GM18502 (cell line): ENCODE results near the gene PHF19.

ENCODE experiments used
- ATAC-seq: cut with Tn5 transposase; IDR thresholded peaks from one replicate; pipeline ENCODE4 v1.9.1; 2021; ENCODE audit warnings: mild to moderate bottlenecking; ENCODE audit not compliant: unreplicated experiment, poor library complexity

The PHF19 gene

GRCh38 chr9:120876842-120877240 lies at the start of gene PHF19:
TSS of gene PHF19 (minus strand) at chr9:120877188. CDS start at chr9:120874741, 2,447 bp downstream.
- ATAC-seq = peak; percentile 11

- peak; percentile 26 for ATAC-seq
Observed at GRCh38 chr9:120926397-120926928, 49.5 kb upstream of the PHF19 start, which contains the start of gene TRAF1. TSS of gene TRAF1 (minus strand) at chr9:120926796. CDS start at chr9:120926075, 721 bp downstream.

GRCh38 chr9:120925535-120926396 lies 48.8 kb upstream of the PHF19 start:
- ATAC-seq = peak; percentile 46

GRCh38 chr9:120924698-120925534 lies 47.9 kb upstream of the PHF19 start:
- no peak for ATAC-seq

- ATAC-seq = no peak
Observed at GRCh38 chr9:120923620-120924328, 46.8 kb upstream of the PHF19 start.

DNA sequence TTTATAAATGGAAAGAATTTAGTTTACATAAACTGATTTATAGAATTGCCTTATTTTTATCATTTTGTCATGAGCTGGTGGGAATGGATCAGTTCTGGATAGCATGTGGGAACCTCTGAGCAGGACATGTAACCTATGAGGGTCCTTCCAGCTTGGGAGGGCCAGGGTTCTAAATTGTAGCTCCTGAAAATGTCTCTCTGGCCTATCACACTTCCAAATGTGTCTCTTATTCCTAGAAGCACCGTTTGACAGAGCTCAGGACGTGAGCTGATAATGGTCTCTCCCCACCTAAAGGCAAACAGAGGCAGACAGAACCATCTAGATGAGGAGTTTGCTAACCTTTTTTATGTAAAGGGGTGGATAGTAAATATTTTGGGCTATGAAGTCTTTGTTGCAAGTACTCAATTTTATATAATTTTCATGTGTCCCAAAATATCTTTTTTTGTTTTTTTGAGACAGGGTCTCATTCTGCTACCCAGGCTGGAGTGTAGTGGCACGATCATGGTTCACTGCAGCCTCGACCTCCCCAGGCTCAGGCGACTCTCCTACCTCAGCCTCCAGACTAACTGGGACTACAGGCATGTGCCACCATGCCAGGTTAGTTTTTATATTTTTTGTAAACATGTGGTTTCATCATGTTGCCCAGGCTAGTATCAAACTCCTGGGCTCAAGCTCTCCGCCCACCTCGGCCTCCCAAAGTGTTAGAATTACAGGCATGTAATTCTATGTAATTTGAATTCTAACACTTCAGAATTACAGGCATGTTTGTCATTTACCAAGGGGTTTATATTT lies 45.6 kb upstream of the PHF19 start:
- ATAC-seq = no peak

GRCh38 chr9:120921661-120922181 lies 44.7 kb upstream of the PHF19 start:
- ATAC-seq = no peak

DNA sequence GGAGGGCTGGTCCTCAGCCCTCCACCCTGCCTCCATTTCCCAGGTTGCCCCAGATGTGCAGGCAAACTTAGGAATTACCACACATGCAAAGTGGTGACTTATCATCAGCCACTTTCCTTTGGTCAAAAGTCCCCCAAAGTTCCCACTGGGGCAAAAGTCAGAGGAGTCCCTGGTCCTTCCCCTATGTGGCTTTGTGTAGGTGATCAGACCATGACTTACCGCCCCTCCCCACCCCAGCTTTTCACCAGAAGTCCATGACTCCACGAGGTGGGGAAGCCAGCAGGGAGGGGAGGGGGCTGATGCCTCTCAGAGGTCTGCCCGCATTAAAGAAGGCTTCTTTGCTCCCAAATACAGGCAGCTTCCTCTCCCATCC lies 43.8 kb upstream of the PHF19 start:
- peak; percentile 35 for ATAC-seq

DNA sequence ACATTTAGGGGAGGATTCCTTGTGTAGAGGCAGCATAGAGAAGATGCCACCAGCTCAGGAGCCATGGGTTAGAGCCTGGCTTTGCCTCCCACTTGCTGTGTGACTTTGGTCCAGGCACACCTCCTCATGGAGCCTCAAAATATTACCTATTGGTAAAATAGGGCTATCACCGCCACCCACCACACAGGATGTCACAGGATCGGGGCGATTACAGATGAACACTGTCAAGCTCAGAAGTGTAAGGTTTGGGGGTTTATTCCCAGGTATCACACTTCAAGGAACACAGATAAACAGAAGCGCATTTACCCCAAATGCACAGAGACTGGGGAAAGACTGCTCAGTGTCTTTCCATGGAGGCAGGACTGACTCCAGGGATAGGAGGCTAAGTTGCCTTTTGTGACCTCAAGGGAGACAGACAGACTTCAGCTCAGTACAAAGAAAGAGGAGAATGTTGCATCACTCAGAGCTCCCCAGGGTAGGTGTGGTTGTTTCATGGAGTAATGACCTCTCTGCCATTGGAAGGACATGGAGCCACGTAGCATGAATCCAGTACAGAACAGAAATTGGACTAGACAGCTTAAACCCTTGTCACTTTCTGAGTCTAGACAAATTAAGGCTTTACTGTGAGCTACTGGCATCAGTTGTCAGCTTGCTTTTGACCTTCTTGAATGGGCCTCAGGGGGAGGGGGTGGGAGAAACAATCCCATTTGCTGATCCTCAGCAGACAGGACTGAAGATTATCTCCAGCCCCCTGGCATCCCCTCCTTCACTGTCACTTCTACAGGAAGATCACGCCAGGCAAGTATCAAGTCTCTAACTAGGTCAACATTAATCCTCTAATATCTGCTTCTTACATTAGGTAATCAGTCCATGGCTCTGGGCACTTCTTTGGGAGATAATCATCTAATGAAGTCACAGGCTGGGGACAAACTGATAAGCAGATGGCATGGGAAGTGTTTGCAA lies 43.1 kb upstream of the PHF19 start:
- ATAC-seq = no peak

DNA sequence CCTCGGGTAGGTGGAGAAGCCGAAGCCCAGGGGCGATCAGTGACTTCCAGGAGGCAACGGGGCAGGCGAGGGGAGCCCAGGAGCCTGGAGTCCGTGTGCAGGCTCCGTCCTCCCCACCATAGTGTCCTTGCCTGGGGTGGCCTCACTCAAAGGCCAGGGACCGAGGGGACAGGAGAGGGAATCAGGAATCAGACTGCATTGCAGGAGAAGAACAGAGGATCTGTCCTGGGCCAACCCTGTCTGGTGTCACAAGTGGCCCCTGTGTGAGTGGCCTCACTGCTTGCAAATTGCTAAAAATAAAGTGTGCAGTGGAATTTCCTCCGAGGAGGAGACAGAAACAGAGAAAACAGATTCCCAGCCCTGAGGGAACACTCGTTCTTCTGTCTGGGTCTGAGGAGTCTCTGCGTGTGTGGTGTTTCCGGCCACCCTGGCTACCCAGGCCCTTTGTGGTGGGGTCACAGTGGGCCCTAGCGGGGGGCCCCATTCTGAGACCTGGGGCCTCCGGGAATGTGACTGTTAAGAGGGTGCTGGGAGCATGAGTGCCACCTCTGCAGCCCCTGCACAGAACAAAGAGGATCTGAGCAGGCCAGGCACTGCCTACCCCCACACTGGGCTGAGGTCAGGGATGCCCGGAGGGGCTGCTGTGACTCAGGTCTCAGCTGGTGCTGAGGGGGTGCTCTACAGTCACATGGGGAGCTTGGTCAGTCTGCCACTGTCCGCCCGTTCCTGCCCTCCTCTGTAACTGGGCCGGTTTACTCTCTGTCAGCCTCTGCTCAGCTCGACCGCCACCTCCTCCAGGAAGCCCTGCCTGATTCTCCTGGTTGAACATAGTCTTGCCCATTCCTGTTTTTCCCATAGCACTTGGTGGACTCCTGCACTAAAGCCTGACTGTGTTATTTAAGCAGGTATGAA lies 42.2 kb upstream of the PHF19 start:
- ATAC-seq = no peak

DNA sequence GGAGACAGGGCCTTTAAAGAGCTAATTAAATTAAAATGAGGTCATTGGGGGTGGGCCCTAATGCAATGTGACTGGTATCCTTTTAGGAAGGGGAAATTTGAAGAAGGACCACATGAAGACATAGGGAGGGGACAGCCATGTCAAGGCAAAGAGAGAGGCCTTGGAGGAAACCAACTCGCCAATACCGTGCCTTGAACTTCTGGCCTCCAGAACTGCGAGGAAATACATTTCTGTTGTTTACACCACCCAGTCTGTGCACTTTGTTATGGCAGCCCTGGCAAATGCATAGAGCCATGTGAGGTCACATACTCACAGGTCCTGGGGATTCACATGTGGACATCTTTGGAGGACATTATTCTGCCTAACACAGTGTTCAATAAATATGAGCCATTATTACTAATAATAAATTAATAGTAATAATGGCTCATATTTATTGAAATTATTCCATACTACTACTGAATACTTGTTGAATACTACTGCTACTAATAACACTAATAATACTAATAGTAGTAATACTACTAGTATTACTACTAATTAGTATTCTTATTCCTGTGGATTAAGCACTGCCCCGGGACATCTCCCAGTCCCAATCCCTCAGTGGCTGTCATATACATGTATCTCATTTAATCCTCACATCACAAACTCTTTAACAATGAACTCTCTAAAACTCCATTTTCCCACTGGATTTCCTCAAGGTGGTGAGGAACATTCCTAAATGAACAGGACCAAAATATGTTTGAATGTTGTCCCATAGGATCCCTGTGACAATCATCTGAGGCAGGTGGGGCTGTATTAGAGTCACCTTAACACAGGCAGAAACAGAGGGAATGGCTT lies 41.2 kb upstream of the PHF19 start:
- ATAC-seq = no peak

DNA sequence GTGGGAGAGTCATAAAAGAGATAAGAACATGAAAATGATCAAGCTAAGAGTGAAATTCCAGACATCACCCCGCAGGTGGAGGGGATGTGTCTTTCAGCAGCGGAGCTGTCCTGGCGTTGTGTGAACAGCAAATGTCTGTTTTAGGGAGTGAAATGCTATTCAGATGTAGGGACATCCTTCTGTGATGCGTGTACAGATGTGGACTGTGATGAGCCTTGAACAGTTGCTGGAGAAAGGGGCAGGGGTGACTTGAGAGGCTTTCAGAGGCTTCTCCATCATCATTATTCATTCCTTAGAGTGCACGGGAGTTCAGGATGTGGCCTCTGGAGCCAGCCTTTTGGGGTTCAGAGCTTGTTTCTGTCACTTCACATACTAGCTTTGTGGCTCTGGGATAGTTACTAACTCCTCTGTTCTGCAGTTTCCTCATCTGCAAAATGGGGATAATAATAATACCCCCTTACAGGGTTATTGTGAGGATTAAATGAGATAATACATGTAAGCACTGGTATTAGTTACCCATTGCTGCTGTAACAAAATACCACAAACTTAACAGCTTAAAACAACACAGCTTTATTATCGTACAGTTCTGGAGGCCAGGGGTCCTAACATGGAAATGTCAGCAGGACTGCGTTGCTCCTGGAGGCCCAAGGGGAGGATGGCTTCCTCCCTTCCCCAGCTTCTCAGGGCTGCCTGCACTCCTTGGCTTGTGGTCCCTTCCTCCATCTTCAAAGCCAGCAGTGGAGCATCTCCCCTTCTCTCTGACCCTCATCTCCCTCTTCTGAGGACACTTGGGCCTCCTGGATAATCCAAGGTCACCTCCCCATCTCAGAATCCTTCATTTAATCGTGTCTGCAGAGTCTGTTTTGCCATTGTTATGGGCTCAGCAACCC lies 40.2 kb upstream of the PHF19 start:
- ATAC-seq = no peak

- no peak for ATAC-seq
Observed at GRCh38 chr9:120916588-120916987, 39.6 kb upstream of the PHF19 start.

GRCh38 chr9:120915854-120916470 lies 39.0 kb upstream of the PHF19 start:
- ATAC-seq = no peak

- ATAC-seq = no peak
Observed at GRCh38 chr9:120914953-120915352, 38.0 kb upstream of the PHF19 start.
